ENCODE data around the gene PLEKHA4.

PLEKHA4 gene

DNA sequence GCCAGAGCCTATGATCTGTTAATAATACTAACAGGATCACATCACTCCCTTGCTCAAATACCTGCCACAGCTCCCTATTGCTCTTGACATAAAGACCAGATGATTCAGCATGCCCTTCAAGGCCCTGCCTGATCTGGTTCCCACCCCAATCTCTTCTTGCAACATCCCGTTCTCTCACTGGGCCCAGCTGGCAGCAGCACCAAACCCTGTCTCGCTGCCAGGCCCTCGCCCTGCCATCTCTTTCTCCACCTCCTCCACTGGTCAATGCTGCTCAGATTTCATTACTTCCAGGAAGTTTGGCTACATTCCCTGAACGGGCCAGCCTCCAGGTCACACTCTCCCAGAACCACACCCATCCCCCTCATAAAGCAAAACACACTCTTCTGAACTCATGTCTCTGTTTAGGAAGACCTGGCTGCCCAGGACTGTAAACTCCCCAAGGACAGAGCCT, 49.0 kb downstream of the PLEKHA4 start:
- no peak for DNase-seq

- DNase-seq: no peak
Measured at GRCh38 chr19:48818234-48818820, 50.1 kb downstream of the PLEKHA4 start.

GRCh38 chr19:48817585-48818124, 50.8 kb downstream of the PLEKHA4 start:
- DNase-seq: no peak

- DNase-seq: no peak
Measured at GRCh38 chr19:48815870-48816501, 52.4 kb downstream of the PLEKHA4 start.

GRCh38 chr19:48814895-48815294, 53.5 kb downstream of the PLEKHA4 start:
- DNase-seq: no peak

GRCh38 chr19:48813123-48813913, 55.1 kb downstream of the PLEKHA4 start:
- no peak for DNase-seq

DNA sequence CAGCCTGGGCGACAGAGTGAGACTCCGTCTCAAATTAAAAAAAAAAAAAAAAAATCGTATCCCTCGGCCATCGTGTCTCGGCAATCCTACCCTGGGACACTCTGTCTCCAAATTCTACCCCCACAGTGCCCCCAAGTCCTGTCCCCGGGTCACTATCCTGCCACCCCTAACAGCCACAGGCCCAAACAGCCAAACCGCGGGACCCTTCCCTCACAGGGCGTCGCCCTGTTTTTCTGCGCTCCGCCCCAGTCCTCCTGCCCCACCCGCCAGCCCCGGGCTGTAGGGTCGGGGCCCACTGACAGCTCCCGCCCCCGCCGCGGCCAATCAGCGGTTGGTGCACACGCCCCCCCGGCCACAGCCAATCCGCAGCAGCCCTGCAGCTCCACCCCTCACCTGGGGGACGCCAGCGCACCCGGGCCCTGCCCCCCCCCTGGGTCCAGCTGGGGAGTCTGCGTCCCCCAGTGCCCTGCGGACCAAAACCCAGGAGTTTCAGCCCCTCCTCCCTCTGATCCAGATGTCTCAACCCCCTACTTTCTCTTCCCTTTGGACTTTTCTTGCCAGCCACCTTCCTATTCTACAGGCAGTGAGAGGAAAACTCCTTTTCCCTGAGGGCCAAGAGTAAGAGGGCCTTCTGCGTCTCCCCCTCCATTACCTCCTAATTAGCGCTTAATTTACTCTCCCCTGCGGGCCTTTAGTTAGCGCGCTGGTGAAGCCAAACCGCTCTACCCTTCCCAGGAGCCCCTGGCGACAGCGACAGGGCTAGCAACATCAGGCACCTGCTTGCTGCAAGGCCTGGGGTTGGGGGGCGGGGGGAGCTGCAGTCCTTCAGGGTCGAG, 56.1 kb downstream of the PLEKHA4 start:
- DNase-seq: no peak

- no peak for DNase-seq
Measured at GRCh38 chr19:48810151-48810550, 58.3 kb downstream of the PLEKHA4 start.

DNA sequence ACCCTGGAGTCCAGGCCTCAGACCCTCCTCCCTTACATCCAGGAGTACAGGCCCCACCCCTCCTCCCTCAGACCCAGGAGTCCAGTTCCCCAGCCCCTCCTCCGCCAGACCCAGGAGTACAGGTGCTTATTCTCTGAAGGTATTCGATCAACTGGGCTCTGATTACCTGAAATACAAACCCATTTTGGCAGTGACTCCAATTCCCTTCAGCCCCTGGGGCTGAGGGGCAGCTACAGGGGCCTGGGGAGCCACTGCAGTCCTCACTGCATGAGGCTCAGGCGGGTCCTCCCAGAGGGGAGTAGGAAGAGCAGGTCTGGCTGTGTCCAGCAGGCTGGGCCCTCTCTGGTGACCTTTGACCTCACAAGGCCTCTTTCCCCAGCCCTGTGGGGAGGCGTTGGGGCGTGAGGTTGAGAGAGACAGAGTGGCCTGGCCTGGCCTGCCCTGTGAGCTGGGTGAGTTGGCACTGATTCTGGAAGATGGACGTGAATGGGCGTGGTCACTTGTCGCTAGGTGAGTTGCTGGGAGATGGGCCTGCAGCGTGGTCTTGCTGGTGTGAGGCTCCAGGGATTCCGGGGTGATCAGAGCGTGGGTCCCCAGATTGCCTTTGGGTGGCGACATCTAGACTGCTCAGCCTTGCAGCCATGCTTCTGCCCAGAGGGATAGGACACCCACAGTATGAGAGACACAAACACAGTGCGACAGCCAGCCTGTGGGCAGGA, 60.7 kb downstream of the PLEKHA4 start:
- no peak for DNase-seq

- DNase-seq: no peak
Measured at GRCh38 chr19:48806818-48807589, 61.4 kb downstream of the PLEKHA4 start.

DNA sequence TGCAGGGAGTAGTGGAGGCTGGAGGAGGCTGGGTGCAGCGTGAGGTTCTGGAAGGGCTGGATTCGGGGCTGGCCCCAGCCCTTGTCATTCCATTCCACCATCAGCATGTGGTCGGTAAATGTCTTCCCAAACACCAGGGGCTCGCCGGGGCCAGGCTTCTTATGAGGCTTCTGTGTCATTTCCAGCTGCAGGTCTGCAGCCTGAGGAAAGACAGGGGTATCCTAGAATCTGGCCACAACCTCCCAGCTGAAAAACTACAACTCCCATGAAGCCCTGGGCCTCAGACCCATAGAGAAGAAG, 61.9 kb downstream of the PLEKHA4 start:
- no peak for DNase-seq

DNA sequence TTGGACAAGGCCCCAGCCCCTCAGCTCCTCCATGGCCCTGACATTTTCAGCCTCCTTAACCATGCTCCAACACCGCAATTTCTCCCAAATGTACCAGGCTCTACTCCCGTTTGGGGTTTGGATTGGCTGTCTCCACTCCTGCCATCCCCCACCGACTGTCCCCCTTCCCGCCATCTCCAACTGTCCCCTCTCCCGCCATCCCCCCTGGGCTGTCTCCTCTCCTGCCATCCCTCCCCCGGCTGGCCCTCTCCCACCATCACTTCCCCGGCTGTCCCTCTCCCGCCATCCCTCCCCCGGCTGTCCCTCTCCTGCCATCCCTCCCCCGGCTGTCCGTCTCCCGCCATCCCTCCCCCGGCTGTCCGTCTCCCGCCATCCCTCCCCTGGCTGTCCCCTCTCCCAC, 63.0 kb downstream of the PLEKHA4 start:
- no peak for DNase-seq

DNA sequence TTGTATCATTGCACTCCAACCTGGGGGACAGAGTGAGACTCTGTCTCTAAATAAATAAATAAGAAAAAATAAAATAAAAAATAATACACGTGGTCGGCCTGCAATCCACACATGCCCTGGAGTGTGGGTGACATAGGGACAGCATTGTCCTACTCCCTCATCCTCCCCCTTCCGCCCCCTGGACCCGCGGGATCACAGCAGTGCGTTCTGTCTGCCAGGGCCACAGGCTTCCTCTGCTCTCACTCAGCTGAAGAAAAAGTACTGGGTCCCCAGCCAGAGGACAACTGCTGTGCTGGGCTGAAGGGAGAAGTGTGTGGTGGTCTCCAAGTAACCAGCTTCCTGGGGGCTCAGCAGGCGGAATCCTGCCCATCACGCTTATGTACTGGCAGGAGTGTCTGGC, 63.9 kb downstream of the PLEKHA4 start:
- no peak for DNase-seq

- DNase-seq: no peak
Measured at GRCh38 chr19:48802623-48803022, 65.8 kb downstream of the PLEKHA4 start.

GRCh38 chr19:48799358-48800300, 68.8 kb downstream of the PLEKHA4 start:
- no peak for DNase-seq

DNA sequence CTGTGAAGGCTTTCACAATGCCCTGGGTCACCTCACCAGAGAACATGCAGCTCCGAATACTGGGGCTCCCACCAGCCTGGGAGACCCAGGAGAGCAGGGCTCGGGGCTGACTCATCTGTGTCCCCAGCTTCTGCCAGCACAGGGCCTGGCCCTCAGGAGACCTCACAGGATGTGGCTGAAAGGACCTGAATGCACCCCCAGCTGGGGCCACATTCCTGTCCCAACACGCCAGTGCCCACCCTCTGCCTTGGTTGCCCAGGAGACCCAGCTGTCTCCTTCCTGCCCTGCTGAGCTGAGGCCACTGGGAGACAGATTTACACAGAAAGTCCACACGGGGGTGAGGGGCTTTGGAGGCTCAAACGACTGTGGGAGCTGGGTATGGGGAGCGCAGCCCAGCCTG, 69.5 kb downstream of the PLEKHA4 start:
- DNase-seq: no peak

GRCh38 chr19:48797103-48797502, 71.3 kb downstream of the PLEKHA4 start:
- no peak for DNase-seq

DNA sequence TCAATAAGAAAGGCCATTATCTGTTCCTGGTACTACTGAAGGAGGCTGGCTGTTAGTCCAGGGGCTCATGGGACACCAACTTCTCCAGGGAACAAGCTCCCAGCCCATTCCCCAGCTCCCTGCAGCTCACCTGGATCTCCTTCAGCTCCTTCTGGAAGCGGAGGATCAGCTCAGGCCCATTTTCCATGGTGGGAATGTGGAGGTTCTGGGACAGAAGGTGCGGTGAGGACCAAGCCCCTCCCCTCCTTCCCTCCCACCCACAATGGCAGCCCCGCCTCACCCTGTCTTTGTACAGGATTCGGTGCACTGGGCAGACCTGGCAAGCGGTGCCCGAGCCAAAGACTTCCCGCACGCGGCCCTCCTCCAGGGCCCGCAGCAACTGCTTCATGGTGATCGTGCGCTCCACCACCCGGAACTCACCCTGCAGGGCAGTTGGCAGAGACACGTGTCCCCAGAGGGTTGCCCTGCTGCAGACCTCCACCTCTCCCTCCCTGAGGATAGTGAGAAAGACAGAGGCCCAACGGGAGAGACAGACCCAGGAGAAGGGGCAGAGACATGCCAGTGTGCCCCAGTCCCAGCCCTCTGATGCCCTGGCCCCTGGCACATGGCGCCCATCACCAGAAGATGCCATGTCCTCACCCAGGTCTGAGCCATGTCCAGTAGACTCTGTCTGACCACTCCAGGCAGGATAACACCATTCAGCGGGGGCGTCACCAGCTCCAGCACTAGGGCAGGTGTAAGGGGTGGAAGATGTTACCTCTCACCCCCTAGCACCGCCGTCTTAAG, 71.9 kb downstream of the PLEKHA4 start:
- no peak for DNase-seq

DNA sequence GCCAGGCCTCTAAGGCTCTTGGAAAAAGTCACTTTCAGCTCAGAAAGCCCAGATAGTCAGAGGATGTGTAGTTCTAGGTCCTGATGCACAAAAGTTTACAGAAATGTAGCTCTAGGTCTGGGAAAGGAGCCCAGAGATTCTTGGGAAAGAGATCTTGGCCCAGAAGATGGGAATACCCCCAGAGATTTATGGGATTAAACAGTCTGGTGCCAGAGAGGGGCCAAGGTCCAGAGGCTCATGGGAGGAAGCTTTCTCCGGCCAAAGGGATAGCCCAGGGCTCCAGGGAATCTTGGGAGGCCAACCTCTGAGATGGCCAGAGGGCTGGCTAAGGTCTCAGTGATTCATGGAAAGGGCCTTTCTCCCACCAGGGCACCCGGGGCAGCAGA, 72.7 kb downstream of the PLEKHA4 start:
- no peak for DNase-seq

All from amniotic stem cell (primary cell).